Measurements from ENCODE around the gene TSSK2.

TSSK2 gene

DNA sequence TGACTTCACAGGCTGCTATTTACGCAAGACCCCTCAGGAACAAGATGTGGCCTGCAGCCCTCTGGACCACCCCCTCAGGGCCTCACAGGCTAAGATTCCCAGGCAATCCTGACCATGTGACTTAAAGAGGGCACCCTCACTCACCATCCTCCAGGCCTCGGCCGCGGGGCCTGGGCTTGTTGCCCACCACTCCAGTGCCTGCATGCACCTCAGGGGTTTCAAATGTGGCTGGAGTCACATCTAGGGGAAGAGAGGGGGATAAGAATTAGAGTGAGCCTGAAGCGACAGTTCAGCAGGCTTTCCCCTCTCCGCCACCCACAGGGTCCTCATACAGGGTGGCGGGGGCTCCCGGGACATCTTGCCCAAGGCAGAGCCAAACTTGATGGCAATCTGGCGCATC is 11.3 kb downstream of the TSSK2 start:
- no peak overlapping the region for H3K27ac ChIP-seq (ENCODE audit: extremely low read depth, low read depth, low read length)
- POLR2A ChIA-PET: interaction anchor here (0.7 to 2.5 kb wide), 2 partner anchors 21 to 35 kb away, joined by 3 to 34 read pairs; partner anchors contain the start of gene DGCR2
- peaks cover 11 to 54% of the 10 kb centered on the region in 2 experiments; a peak in 2 of 3 replicates for H3K36me3 ChIP-seq (ENCODE audit: control insufficient read depth in 2 of 2, insufficient read depth in 1 of 2, low read length in 2 of 2)
- H3K9me3 ChIP-seq (ENCODE audit: control insufficient read depth, insufficient read depth, low read depth, low read length): no peaks in the 10 kb centered on the region
- TF ChIP-seq, protein P1, sequence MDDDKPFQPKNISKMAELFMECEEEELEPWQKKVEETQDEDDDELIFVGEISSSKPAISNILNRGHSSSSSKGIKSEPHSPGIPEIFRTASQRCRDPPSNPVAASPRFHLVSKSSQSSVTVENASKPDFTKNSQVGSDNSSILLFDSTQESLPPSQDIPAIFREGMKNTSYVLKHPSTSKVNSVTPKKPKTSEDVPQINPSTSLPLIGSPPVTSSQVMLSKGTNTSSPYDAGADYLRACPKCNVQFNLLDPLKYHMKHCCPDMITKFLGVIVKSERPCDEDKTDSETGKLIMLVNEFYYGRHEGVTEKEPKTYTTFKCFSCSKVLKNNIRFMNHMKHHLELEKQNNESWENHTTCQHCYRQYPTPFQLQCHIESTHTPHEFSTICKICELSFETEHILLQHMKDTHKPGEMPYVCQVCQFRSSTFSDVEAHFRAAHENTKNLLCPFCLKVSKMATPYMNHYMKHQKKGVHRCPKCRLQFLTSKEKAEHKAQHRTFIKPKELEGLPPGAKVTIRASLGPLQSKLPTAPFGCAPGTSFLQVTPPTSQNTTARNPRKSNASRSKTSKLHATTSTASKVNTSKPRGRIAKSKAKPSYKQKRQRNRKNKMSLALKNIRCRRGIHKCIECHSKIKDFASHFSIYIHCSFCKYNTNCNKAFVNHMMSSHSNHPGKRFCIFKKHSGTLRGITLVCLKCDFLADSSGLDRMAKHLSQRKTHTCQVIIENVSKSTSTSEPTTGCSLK (tag by site-specific recombination; IDR thresholded peaks at IDR 0.05): no peak
- TF ChIP-seq, protein P2, sequence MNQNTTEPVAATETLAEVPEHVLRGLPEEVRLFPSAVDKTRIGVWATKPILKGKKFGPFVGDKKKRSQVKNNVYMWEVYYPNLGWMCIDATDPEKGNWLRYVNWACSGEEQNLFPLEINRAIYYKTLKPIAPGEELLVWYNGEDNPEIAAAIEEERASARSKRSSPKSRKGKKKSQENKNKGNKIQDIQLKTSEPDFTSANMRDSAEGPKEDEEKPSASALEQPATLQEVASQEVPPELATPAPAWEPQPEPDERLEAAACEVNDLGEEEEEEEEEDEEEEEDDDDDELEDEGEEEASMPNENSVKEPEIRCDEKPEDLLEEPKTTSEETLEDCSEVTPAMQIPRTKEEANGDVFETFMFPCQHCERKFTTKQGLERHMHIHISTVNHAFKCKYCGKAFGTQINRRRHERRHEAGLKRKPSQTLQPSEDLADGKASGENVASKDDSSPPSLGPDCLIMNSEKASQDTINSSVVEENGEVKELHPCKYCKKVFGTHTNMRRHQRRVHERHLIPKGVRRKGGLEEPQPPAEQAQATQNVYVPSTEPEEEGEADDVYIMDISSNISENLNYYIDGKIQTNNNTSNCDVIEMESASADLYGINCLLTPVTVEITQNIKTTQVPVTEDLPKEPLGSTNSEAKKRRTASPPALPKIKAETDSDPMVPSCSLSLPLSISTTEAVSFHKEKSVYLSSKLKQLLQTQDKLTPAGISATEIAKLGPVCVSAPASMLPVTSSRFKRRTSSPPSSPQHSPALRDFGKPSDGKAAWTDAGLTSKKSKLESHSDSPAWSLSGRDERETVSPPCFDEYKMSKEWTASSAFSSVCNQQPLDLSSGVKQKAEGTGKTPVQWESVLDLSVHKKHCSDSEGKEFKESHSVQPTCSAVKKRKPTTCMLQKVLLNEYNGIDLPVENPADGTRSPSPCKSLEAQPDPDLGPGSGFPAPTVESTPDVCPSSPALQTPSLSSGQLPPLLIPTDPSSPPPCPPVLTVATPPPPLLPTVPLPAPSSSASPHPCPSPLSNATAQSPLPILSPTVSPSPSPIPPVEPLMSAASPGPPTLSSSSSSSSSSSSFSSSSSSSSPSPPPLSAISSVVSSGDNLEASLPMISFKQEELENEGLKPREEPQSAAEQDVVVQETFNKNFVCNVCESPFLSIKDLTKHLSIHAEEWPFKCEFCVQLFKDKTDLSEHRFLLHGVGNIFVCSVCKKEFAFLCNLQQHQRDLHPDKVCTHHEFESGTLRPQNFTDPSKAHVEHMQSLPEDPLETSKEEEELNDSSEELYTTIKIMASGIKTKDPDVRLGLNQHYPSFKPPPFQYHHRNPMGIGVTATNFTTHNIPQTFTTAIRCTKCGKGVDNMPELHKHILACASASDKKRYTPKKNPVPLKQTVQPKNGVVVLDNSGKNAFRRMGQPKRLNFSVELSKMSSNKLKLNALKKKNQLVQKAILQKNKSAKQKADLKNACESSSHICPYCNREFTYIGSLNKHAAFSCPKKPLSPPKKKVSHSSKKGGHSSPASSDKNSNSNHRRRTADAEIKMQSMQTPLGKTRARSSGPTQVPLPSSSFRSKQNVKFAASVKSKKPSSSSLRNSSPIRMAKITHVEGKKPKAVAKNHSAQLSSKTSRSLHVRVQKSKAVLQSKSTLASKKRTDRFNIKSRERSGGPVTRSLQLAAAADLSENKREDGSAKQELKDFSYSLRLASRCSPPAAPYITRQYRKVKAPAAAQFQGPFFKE (tag by site-specific recombination; IDR thresholded peaks at IDR 0.05; ENCODE audit: borderline replicate concordance): no peak
- no peak for TF ChIP-seq ZNF837 (tag by site-specific recombination; IDR thresholded peaks at IDR 0.05)
- TF ChIP-seq, protein P3, sequence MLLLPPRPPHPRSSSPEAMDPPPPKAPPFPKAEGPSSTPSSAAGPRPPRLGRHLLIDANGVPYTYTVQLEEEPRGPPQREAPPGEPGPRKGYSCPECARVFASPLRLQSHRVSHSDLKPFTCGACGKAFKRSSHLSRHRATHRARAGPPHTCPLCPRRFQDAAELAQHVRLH (tag by site-specific recombination; IDR thresholded peaks at IDR 0.05): no peak
- TF ChIP-seq ZFP37 (tag by site-specific recombination; IDR thresholded peaks at IDR 0.05): no peak
- no peak for TF ChIP-seq ZNF266 (tag by site-specific recombination; IDR thresholded peaks at IDR 0.05; ENCODE audit: low read depth)
- TF ChIP-seq ZNF664 (tag by site-specific recombination; IDR thresholded peaks at IDR 0.05): no peak
- TF ChIP-seq FEZF1 (tag by site-specific recombination; IDR thresholded peaks at IDR 0.05): no peak
- no peak for TF ChIP-seq ZNF366 (tag by site-specific recombination; conservative IDR thresholded peaks at IDR 0.05)
- TF ChIP-seq, protein P4, sequence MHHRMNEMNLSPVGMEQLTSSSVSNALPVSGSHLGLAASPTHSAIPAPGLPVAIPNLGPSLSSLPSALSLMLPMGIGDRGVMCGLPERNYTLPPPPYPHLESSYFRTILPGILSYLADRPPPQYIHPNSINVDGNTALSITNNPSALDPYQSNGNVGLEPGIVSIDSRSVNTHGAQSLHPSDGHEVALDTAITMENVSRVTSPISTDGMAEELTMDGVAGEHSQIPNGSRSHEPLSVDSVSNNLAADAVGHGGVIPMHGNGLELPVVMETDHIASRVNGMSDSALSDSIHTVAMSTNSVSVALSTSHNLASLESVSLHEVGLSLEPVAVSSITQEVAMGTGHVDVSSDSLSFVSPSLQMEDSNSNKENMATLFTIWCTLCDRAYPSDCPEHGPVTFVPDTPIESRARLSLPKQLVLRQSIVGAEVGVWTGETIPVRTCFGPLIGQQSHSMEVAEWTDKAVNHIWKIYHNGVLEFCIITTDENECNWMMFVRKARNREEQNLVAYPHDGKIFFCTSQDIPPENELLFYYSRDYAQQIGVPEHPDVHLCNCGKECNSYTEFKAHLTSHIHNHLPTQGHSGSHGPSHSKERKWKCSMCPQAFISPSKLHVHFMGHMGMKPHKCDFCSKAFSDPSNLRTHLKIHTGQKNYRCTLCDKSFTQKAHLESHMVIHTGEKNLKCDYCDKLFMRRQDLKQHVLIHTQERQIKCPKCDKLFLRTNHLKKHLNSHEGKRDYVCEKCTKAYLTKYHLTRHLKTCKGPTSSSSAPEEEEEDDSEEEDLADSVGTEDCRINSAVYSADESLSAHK (tag by site-specific recombination; IDR thresholded peaks at IDR 0.05): no peak
- no peak for TF ChIP-seq SCRT2 (tag by site-specific recombination; IDR thresholded peaks at IDR 0.05)
- no peak for TF ChIP-seq ZNF426 (tag by site-specific recombination; IDR thresholded peaks at IDR 0.05)
- TF ChIP-seq, protein P5, sequence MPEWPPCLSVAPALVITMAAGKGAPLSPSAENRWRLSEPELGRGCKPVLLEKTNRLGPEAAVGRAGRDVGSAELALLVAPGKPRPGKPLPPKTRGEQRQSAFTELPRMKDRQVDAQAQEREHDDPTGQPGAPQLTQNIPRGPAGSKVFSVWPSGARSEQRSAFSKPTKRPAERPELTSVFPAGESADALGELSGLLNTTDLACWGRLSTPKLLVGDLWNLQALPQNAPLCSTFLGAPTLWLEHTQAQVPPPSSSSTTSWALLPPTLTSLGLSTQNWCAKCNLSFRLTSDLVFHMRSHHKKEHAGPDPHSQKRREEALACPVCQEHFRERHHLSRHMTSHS (tag by site-specific recombination; IDR thresholded peaks at IDR 0.05): no peak
- no peak for TF ChIP-seq KLF9 (tag by site-specific recombination; IDR thresholded peaks at IDR 0.05; ENCODE audit: low read depth)
- no peak for TF ChIP-seq ZNF223 (tag by site-specific recombination; IDR thresholded peaks at IDR 0.05)
- TF ChIP-seq, protein P6, sequence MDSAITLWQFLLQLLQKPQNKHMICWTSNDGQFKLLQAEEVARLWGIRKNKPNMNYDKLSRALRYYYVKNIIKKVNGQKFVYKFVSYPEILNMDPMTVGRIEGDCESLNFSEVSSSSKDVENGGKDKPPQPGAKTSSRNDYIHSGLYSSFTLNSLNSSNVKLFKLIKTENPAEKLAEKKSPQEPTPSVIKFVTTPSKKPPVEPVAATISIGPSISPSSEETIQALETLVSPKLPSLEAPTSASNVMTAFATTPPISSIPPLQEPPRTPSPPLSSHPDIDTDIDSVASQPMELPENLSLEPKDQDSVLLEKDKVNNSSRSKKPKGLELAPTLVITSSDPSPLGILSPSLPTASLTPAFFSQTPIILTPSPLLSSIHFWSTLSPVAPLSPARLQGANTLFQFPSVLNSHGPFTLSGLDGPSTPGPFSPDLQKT (IDR thresholded peaks at IDR 0.05; ENCODE audit: borderline replicate concordance, low read depth, low read length): no peak
- TF ChIP-seq ZNF658 (tag by site-specific recombination; IDR thresholded peaks at IDR 0.05): no peak
- TF ChIP-seq ZSCAN16 (tag by site-specific recombination; IDR thresholded peaks at IDR 0.05): no peak
- H3K4me3 ChIP-seq (ENCODE audit: low read depth, low read length): no peak overlapping the region
- H3K4me1 ChIP-seq (ENCODE audit: control insufficient read depth, insufficient read depth, low read length): no peaks in the 10 kb centered on the region
- CTCF ChIA-PET: interaction anchor here (3.2 kb wide), 1 partner anchor 36 kb away, joined by 18 read pairs; the partner anchor contains the start of gene SLC25A1
